Mammary epithelial cell (primary cell): ENCODE results near the gene RRAD.

Experiments
- EZH2 ChIP-seq: IDR thresholded peaks from 2 replicates; pipeline ENCODE4 v1.6.1; 2012; ENCODE audit warnings: low read length, inconsistent platforms, borderline replicate concordance
- TF ChIP-seq, protein P1 (sequence below), 2 donors: IDR thresholded peaks in 1 of 2; conservative IDR thresholded peaks in 1 of 2; 2 replicates each; pipeline ENCODE4 v1.5.1; 2011 to 2012; ENCODE audit warnings: inconsistent platforms in 2 of 2, low read length in 2 of 2, mild to moderate bottlenecking in 2 of 2, control low read depth in 1 of 2, low read depth in 1 of 2; ENCODE audit not compliant: insufficient read depth in 1 of 2; ENCODE audit errors: extremely low read depth in 1 of 2

DNA sequence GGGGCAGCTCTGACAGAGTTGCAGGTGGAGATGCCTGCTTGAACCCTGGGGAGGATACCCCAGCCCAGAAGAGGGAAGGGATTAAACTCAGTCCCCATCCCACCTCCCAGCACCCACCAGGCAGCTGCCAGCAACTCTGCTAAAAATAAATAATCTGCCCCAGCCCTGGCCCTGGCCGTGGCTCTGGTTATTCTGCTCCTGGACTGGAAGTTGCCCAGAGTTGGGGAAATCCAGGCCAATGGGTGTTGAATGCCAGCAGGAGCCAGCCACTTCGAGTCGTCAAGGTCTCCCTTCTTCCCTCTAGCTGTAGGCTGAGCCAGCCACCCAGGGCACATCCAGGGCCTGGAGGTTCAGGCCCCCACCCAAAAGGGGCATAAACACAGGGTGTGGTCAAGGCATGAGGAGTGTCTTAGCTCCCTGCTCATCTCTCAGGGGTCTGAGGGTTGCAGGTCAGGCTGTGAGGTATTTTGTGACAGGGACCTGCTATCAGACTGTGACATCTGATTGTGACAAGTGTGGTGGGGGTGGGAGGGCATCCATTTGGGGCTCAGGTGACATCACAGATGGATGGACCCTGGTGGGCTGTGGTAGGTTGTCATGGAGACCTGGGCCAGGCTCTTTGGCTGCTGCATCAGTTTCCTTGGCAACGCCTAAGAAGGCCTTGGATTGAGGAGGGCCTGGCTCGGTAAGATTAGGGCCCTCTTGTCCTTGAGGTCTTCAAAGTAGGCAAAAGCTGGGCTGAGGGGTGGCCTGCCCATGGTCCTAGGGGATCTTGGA lies 1.0 kb upstream of the RRAD start:
- TF ChIP-seq EZH2: no peak
- TF ChIP-seq, protein P1, sequence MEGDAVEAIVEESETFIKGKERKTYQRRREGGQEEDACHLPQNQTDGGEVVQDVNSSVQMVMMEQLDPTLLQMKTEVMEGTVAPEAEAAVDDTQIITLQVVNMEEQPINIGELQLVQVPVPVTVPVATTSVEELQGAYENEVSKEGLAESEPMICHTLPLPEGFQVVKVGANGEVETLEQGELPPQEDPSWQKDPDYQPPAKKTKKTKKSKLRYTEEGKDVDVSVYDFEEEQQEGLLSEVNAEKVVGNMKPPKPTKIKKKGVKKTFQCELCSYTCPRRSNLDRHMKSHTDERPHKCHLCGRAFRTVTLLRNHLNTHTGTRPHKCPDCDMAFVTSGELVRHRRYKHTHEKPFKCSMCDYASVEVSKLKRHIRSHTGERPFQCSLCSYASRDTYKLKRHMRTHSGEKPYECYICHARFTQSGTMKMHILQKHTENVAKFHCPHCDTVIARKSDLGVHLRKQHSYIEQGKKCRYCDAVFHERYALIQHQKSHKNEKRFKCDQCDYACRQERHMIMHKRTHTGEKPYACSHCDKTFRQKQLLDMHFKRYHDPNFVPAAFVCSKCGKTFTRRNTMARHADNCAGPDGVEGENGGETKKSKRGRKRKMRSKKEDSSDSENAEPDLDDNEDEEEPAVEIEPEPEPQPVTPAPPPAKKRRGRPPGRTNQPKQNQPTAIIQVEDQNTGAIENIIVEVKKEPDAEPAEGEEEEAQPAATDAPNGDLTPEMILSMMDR (conservative IDR thresholded peaks at IDR 0.05 in 1 of 2, IDR thresholded peaks at IDR 0.05 in 1 of 2; ENCODE audit: extremely low read depth in 1 of 2, insufficient read depth in 1 of 2, low read depth in 1 of 2, low read length in 2 of 2): no peak
